H1 (cell line): Measurements from ENCODE around the gene PHKA1. TPM values are rescaled to one million over a fixed set of nuclear protein-coding genes. Genes with fewer than 3 reads are reported as not detected.

Experiments
- CEBPB ChIP-seq: IDR thresholded peaks from 2 replicates; pipeline ENCODE4 v1.6.1; 2012; ENCODE audit warnings: low read depth, low read length
- FOSL1 ChIP-seq: IDR thresholded peaks from 2 replicates; pipeline ENCODE4 v1.6.1; 2011; ENCODE audit warnings: mild to moderate bottlenecking, low read depth, low read length, moderate library complexity; ENCODE audit not compliant: insufficient read depth
- KDM5A ChIP-seq: fragments of 200-600 bp; IDR thresholded peaks from 2 replicates; pipeline ENCODE4 v1.7.1; 2012; ENCODE audit warnings: mild to moderate bottlenecking, low read length, inconsistent platforms, mixed read lengths
- RBBP5 ChIP-seq: IDR thresholded peaks from 2 replicates; pipeline ENCODE4 v1.7.1; 2012; ENCODE audit warnings: low read depth, mild to moderate bottlenecking, inconsistent platforms, low read length, moderate library complexity, borderline replicate concordance
- SAP30 ChIP-seq: fragments of 300-600 bp; sonication (generic); IDR thresholded peaks from 2 replicates; pipeline ENCODE4 v1.7.1; 2012; ENCODE audit warnings: low read length, moderate library complexity, mild to moderate bottlenecking, inconsistent platforms; ENCODE audit not compliant: insufficient read depth, insufficient replicate concordance
- SIN3A ChIP-seq, 2 experiments: IDR thresholded peaks in 1 of 2; conservative IDR thresholded peaks in 1 of 2; 2 replicates each; pipeline ENCODE4 v1.6.1; 2011 to 2012; ENCODE audit warnings: low read length in 2 of 2, improper control_type of control experiment in 1 of 2, low read depth in 1 of 2, mild to moderate bottlenecking in 1 of 2
- SIRT6 ChIP-seq: IDR thresholded peaks from one replicate; pipeline ENCODE4 v1.7.1; 2012; ENCODE audit warnings: low read length, inconsistent platforms
- SP2 ChIP-seq: IDR thresholded peaks from 2 replicates; pipeline ENCODE4 v1.6.1; 2012; ENCODE audit warnings: mild to moderate bottlenecking, low read length, inconsistent platforms
- TBP ChIP-seq: IDR thresholded peaks from 2 replicates; pipeline ENCODE4 v1.6.1; 2011; ENCODE audit warnings: low read depth, low read length, improper control_type of control experiment
- YY1 ChIP-seq: IDR thresholded peaks from 2 replicates; pipeline ENCODE4 v1.6.1; 2011; ENCODE audit warnings: low read depth, mild to moderate bottlenecking, low read length
- polyA plus RNA-seq, 7 experiments: library from polyadenylated mRNA; depleted of rRNA in 3 of 7; stranded (reverse) in 5 of 7; unstranded in 2 of 7; fragments of >200 nt in 5 of 7; fragments of 200-250 nt in 2 of 7; gene quantifications; 1 replicate in 5 of 7; 2 replicates in 1 of 7; 4 replicates in 1 of 7; pipeline versions ENCODE4 v1.2.1 to v1.2.3, GENCODE V29; 2011 to 2013; ENCODE audit warnings: missing spikeins in 2 of 7, mixed read lengths in 2 of 7
- total RNA-seq: library from RNA; stranded (reverse); fragmentation: NEBNext Ultra II Directional; extraction: Animal tissue kit (Norgen Biotek cat#: 25700); gene quantifications from 2 replicates; pipeline ENCODE4 v1.2.1, GENCODE V29; 2021

The PHKA1 gene
- total and polyA plus RNA-seq, 2 of the 8 experiments (the other 6 are each of a cell fraction or from before 2014, with no cell fraction given): 4.2 to 7.2 TPM

DNA sequence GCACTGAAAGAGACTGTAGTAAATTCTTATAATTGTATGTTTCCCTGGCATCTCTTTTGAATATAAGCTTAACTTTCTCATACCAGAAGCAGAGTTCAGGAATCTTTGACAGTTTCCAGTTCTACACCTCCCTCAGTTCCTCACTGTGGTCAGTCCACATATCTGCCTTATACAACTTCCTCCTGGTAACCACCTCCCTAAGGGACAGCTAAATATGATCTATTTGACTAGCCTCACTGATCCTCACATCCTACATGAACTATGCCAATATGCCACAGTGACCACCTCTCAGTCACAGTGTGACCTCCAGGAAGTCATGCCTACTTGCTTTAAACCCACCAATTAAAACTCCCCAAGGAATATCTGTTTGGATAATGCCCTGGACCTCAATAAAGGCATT lies 89.9 kb downstream of the PHKA1 start (continued):
- TF ChIP-seq SIN3A (conservative IDR thresholded peaks at IDR 0.05 in 1 of 2, IDR thresholded peaks at IDR 0.05 in 1 of 2; ENCODE audit: low read depth in 1 of 2, low read length in 2 of 2): no peak
- TF ChIP-seq SP2: no peak
- no peak for TF ChIP-seq YY1
- no peak for TF ChIP-seq FOSL1
- TF ChIP-seq TBP: no peak
- TF ChIP-seq SIRT6: no peak
- TF ChIP-seq KDM5A: no peak
- TF ChIP-seq SAP30: no peak
- TF ChIP-seq RBBP5: no peak
- no peak for TF ChIP-seq CEBPB
